Measurements from ENCODE around the gene DHRS7.
A peak's percentile ranks its signal among the peaks of the same experiment; 100 is the strongest.

DHRS7 gene

GRCh38 chr14:60184905-60185555 is 19.8 kb upstream of the DHRS7 start:
- DNase-seq (ENCODE audit: low read depth): no peak

- DNase-seq (ENCODE audit: low read depth): no peak
Observed at GRCh38 chr14:60184146-60184904, 19.1 kb upstream of the DHRS7 start.

GRCh38 chr14:60183741-60184140 is 18.5 kb upstream of the DHRS7 start:
- no peak for DNase-seq (ENCODE audit: low read depth)

GRCh38 chr14:60183138-60183537 is 17.9 kb upstream of the DHRS7 start:
- DNase-seq (ENCODE audit: low read depth): no peak

GRCh38 chr14:60179431-60179869 is 14.3 kb upstream of the DHRS7 start:
- no peak for DNase-seq (ENCODE audit: low read depth)

GRCh38 chr14:60178820-60179219 is 13.6 kb upstream of the DHRS7 start:
- no peak for DNase-seq (ENCODE audit: low read depth)

- DNase-seq (ENCODE audit: low read depth): no peak
Observed at GRCh38 chr14:60178164-60178563, 13.0 kb upstream of the DHRS7 start.

GRCh38 chr14:60175255-60175902 is 10.2 kb upstream of the DHRS7 start:
- DNase-seq (ENCODE audit: low read depth): no peak

- no peak for DNase-seq (ENCODE audit: low read depth)
Observed at GRCh38 chr14:60174352-60175254, 9.4 kb upstream of the DHRS7 start.

GRCh38 chr14:60171690-60172089 is 6.5 kb upstream of the DHRS7 start:
- no peak for DNase-seq (ENCODE audit: low read depth)

- DNase-seq (ENCODE audit: low read depth): no peak
Observed at GRCh38 chr14:60170948-60171347, 5.8 kb upstream of the DHRS7 start.

- DNase-seq (ENCODE audit: low read depth): no peak
Observed at GRCh38 chr14:60169722-60170121, 4.5 kb upstream of the DHRS7 start.

- no peak for DNase-seq (ENCODE audit: low read depth)
Observed at GRCh38 chr14:60166142-60166541, 944 bp upstream of the DHRS7 start.

- no peak for DNase-seq (ENCODE audit: low read depth)
Observed at GRCh38 chr14:60165547-60165876, 314 bp upstream of the DHRS7 start.

GRCh38 chr14:60164404-60164711 is 840 bp downstream of the DHRS7 start:
- DNase-seq (ENCODE audit: low read depth): no peak

GRCh38 chr14:60163693-60164092 is 1.5 kb downstream of the DHRS7 start:
- no peak for DNase-seq (ENCODE audit: low read depth)

- DNase-seq (ENCODE audit: low read depth): no peak
Observed at GRCh38 chr14:60161196-60162107, 3.7 kb downstream of the DHRS7 start.

GRCh38 chr14:60160422-60160821 is 4.8 kb downstream of the DHRS7 start:
- DNase-seq (ENCODE audit: low read depth): no peak

GRCh38 chr14:60154671-60155070 is 10.5 kb downstream of the DHRS7 start:
- no peak for DNase-seq (ENCODE audit: low read depth)

GRCh38 chr14:60153991-60154390 is 11.2 kb downstream of the DHRS7 start:
- DNase-seq (ENCODE audit: low read depth): no peak

- peak; percentile 54 for DNase-seq (ENCODE audit: low read depth)
Observed at GRCh38 chr14:60151715-60152114, 13.5 kb downstream of the DHRS7 start.

Data from activated T-cell treated with anti-CD3 and anti-CD28 coated beads for 24 hours (primary cell).